Fibroblast of peridontal ligament (primary cell): ENCODE data around the gene DDX5.
A peak's percentile ranks its signal among the peaks of the same experiment; 100 is the strongest.
"Not testable (repeated sequence)": the region's sequence is repeated elsewhere in the genome, so short reads cannot be mapped to it uniquely, and the experiment has no call there.

Experiments
- DNase-seq: peaks from one replicate; pipeline ENCODE4 v3.0.0-alpha.2; 2010; ENCODE audit errors: extremely low read depth

Gene DDX5

DNA sequence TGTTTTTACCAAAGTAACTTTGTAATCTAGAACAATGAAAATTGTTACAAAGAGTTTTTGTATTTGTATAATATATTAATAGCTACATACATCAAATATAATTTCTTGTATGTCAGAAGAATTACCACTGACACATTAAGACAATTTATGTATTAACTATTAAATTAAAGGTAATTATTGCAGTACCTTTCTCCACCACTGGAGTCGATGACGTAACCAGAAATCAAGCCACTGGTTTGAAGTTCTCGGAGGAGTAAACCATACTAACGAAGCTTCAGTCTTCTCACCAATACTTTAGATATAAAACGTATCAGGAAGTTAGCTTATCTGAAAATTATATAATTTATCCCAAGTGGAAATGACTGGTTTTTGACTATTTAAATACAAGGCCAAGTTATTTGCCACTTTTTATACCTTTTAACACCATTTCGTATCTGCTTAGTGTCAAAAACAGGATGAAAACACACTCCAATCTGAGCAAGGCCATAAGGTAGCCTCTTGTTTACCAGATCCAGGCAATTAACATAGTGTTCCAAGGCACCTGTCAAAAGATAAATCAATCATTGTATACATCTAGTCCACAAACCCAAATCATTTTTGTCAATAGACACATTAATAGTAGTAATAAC is 13.5 kb downstream of the DDX5 start:
- DNase-seq = peak; percentile 30

DNA sequence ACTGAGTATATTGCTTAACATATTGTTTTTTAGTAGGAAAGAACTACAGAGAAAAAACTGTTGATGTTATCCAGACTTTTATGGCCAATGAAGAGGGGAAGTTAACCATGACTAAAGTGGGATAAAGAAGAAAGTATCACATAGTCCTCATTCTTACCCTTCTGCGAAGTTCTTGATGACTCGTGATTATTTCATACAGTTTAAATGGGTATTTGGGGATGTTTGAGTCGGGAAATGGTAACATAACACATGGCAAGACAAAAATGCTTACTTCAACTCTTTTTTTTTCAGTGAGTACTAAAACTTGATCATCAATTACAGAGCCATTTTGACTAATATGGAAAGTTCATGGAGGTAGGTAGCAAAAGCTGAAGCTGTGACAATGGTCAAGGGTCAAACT is 14.1 kb downstream of the DDX5 start:
- peak; percentile 35 for DNase-seq

DNA sequence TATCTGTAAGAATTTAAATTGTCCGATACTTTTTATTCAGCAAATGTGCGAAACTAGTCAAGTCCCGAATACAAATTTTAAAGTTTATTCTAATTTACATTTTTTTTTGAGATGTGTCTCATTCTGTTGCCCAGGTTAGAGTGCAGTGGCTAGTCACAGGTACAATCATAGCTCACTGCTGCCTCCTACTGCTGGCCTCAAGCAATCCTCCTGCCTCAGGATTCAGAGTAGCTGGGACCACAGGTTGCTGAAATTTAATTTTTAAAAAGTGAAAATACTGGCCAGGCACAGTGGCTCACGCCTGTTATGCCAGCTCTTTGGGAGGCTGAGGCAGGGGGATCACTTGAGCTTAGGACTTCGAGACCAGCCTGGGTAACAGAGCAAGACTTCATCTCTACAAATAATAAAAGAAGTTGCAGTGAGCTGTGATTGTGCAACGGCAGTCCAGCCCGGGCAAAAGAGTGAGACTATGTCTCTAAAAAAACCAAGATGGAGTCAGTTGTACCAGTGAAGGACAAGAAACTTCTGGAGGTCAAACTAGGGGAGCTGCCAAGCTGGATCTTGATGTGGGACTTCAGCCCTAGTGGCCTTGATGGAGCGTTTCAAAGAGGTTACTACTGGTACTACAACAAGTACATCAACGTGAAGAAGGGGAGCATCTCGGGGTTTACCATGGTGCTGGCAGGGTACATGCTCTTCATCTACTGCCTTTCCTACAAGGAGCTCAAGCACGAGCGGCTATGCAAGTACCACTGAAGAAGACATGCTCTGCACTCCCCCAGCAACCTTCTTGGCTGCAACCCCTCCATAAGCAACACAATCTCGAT is 14.8 kb downstream of the DDX5 start:
- DNase-seq = peak; percentile 56

DNA sequence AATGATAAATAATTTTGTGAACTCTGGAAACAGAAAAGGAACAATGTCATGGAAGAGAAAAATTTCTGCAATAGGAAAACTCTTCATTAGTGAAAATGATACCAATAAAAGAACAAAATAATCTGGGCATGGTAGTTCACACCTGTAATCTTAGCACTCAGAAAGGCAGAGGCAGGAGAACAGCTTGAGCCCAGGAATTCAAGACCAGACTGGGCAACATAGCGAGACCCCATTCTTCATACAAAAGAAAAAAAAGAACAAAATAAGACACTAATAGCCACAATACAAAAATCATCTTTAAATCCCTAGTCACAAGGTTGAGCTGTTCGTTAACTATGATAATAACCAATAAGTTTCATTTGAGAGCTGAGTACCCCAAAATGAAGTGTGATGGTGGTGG is 17.8 kb downstream of the DDX5 start:
- no peak for DNase-seq

DNA sequence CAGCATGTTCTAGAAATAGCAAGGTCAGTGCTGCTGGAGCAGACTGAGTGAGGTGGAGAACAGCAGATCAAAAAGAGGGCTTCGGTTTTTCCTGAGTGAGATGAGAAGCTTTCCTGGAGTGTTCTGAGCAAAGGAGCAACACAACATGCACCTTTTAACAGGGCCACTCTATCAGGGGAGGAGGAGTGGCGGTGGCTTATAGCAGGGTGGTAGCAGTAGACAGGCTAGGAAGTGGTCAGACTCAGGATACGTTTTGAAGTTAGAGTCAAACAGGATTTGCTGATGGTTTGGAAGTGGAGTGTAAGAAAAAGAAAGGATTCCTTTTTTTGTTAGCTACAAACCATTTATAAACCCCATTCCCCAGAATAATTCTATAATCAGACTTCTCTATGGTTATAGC is 21.7 kb downstream of the DDX5 start:
- no peak for DNase-seq

DNA sequence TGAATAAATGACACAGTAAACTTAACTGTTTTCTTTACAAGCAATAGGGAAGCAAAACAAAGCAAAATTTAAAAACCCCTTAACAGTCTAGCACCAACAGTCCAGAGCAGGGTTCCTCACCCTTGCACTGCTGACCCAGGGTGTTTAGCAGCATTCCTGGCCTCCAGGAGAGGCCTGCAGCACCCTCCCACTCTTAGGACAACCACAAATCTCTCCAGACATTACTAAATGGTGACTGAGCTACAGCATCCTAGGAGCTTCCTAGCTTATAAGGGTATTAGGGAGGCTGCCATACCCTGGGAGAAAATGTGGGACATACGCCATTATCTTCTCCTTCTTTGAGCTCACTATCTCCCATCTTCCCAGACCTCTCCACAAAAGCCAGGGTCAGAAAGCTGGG is 25.1 kb downstream of the DDX5 start:
- no peak for DNase-seq

DNA sequence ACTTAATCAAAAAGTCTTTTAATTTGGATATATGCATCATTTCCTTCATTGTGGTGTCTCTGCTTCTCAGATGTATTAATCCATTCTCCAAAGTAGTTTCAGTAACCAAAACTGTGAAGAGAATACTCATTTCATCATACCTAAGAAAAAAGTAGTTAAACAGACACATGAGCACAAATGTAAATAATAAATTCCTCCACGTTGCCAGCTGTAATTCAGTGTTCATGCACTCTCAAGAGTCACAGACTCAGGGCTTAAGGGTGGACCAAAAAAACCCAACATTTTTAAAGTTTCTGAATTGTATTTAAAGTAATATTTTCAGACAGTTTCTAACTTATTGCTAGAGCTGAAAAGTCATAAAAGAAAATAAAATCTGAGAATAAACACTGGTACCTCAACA is 28.2 kb downstream of the DDX5 start:
- DNase-seq = no peak

DNA sequence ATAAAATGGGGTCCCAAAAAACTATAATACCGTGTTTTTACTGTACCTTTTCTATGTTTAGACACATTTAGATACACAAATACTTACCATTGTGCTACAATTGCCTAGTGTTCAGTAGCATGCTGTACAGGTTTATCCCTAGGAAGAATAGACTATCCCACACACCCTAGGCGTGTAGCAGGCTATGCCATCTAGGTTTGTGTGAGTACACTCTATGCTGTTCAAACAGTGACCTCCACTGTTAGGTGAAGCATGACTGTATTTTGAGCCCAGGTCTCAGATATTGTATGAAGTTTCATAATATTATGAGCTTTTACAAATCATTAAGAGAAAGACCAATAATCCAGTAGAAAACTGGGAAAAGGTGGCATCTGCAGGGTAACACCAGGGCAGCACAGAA is 33.5 kb downstream of the DDX5 start:
- DNase-seq = no peak

DNA sequence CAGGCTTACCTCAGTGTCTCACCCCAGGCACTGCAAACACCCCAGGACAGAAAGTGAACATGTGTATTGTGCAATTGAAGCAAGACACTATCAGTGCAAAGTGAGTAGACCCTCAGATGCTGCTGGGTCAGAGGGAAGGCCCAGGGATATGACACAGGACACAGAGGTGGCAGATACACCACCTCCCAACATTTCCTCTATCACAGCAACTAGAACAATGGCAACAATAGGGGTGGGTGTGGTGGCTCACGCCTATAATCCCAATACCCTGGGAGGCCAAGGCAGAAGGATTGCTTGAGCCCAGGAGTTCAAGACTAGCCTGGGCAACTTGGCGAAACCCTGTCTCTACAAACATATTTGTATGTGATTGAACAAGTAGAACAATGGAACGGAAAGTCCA is 34.6 kb downstream of the DDX5 start:
- no peak for DNase-seq

DNA sequence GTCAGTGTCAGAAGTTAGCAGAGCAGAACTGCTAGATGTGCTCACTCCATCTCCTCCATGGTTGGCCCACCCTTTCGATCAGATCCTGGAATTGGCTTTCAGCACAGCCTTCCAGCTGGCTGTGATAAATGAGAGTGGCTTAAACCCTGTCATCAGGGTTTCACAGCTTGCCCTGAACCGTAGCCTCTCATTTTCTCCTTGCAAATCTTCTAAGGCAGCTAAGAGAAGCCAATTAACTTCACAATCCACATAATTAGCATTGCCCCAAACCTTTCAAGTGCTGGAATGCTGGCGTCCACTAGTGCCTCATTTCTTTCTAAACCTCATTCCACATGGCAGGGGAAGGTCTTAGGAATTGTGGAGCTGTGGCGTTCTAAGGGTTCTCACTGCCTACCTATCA is 35.5 kb downstream of the DDX5 start:
- no peak for DNase-seq

DNA sequence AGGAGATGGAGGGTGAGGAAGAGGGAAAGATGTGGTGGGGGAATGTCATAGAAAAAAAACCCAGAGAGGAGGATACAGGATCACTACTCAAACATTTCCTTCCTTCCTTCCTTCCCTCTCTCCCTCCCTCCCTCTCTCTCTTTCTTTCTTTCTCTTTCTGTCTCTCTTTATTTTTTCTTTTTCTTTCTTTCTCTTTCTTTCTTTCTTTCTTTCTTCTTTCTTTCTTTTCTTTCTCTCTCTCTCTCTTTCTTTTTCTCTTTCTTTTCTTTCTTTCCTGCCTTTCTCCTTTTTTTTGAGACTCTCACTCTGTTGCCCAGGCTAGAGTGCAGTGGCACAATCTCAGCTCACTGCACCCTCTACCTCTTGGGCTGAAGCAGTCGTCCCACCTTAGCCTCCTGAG is 39.3 kb downstream of the DDX5 start:
- not testable (repeated sequence) for DNase-seq

DNA sequence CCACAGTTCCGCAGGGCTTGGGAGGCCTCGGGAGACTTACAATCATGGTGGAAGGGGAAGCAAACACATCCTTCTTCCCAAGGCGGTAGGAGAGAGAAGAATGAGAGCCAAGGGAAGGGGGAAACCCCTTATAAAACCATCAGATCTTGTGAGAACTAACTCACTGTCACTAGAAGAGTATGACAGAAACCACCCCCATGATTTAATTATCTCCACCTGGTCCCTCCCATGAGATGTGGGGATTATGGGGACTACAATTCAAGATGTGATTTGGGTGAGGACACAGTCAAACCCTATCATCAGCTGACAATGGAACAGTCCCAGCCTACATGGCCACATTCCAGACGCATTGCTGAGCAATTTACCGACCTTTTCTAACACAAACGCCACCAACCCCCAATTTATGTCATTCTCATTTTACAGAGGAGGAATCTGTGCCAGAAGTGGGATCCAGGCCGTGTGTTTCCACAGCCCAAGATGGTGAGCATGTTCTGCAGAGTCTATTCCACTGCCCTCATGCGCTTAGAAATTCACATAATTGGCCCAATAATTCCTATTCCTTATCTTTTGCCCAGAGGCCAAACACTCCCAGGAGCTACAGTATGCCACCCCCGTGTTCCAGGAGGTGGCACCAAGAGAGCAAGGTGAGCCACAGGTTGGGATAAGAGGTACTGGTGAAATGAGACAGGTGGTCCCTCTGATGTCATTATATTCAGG is 39.9 kb downstream of the DDX5 start:
- no peak for DNase-seq

DNA sequence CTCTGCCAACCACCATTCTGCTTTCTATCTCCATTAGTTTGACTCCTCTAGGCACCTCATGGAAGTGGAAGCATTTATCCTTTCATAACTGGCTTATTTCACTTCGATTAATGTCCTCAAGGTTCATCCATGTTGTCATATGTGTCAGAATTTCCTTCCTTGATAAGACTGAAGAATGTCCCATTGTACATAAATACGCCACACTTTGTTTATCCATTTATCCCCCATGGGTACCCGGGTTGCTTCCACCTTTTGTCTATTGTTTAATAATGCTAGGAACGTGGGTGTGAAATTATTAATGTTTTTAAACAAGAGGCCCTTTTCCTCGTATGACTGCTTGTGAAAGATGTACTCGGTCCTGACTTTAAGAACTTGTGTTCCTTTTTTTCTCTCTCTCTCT is 44.3 kb downstream of the DDX5 start:
- no peak for DNase-seq

DNA sequence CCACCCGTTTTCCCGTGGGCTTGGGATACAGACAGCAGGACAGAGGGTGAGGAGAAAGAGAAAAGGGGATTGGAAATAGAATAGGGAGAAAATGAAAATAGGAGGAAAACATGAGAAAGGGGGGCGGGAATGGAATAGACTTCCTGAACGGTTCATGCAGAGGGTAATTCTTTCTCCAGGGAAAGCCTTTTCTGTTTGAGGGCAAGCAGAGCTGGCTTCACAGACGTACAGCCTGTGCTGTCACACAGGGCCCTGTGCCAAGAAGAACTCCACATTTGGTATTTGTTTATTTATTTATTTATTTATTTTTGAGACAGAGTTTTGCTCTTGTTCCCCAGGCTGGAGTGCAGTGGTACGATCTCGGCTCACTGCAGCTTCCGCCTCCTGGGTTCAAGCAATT is 45.1 kb downstream of the DDX5 start:
- DNase-seq = no peak

DNA sequence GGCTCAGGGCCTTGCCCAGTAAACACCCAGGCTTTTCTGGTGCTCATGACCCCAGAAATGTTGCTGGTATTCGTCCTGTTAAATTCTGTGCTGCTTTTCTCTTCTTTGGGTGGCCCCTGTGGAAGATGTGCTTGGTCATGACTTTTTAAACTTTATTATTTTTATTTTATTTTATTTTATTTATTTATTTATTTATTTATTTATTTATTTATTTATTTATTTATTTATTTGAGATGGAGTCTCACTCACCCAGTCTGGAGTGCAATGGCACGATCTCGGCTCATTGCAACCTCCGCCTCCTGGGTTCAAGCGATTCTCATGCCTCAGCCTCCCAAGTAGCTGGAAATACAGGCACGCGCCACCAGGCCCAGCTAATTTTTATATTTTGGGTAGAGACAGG is 46.3 kb downstream of the DDX5 start:
- DNase-seq = not testable (repeated sequence)

DNA sequence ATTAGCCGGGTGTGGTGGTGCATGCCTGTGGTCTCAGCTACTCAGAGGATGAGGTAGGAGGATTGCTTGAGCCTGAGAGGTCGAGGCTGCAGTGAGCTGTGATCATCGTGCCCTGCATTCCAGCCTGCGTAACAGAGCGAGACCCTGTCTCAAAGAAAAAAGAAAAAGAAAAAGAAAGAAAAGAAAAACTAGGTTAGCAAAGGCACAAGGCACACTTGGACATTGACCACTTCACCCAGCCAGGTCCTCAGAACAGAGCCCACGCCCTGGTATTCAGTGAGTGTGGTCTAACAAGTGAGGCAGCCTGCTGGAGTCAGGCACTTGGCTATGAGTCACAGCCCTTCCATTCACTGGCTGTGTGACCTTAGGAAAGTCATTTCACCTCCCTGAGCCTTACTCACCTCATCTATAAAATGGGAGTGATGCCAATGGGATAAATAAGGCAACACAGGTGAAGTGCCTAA is 46.8 kb downstream of the DDX5 start:
- peak; percentile 47 for DNase-seq

DNA sequence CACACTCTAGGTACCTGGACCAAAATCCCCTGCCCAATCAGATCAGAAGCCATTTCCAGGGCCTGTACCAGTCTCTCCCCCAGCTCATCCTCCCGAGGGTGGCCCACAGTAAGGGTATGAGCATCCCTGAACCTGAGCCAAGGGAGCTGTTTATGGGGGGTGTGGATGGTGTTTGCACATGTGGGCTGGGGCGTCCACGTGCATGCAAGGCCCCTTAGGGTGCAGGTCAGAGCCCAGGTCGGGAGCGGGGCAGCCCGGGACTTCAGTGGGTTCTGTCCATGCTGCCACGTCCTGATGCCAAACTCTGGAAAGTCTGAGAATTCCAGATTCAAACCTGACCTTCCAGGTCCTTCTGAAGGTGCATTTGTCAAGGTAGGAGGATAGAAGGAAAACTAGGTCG is 47.3 kb downstream of the DDX5 start:
- DNase-seq = no peak

DNA sequence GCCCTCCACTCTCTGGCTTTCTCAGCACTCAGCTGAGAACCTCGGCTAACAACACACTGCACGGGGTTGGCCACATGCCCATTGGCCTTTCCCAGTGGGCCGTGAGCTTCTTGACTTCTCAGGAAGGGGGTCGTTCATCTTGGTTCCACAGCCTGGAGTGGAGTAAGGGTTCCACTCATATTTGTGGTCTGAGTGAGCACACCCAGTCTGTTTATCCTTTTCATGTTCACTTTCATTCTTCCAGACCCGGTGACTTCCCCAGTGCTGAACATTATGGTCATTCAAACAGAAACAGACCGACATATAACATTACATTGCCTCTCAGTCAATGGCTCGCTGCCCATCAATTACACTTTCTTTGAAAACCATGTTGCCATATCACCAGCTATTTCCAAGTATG is 48.9 kb downstream of the DDX5 start:
- DNase-seq = peak; percentile 86

DNA sequence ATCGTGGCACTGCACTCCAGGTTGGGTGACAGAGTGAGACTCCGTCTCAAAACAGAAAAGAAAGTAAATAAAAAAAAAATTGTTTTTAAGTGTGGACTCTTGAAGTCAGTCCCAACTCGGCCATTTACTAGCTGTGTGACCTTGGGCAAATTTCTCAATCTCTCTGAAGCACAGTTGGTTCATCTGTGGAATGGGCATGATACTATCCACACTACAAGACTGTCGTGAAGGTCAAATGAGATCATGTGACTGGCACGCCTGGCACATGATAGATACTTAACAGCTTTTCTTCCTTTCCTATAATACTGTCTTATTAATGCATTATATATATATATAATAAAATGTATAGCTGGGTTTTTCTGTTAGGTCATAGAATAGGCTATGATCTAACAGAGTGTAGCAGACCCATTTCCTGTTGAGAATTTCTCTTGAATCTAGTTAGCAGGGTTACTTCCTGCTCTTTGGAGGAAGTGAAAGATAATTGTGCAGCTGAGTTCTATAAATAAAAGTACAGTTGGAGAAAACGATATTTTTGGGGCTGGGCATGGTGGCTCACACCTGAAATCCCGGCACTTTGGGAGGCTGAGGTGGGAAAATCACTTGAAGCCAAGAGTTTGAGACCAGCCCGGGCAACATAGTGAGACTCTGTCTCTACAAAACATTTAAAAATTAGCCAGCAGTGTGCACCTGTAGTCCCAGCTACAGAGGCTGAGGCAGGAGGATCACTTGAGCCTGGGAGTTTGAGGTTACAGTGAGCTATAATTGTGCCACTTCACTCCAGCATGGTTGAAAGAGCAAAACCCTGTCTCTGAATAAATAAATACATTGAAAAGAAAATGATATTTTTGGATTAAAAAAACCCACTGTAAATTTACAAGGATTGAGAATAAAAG is 49.9 kb downstream of the DDX5 start:
- DNase-seq = no peak

DNA sequence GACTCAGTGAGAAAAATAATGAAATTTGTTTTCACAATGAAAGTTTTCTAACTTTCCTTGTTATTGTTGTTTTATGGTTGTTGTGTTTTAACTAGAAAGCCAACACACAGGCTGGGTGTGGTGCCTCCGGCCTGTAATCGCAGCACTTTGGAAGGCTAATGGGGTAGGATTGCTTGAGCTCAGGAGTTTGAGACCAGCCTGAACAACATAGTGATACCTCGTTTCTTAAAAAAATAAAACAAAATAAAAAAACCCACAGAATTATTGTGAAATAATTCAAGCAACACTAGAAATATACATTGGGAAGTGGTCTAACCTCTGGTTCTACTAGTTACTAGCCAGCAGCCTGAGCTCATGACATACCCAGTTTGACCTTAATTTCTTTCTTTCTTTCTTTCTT is 56.5 kb downstream of the DDX5 start:
- DNase-seq = peak; percentile 31

DNA sequence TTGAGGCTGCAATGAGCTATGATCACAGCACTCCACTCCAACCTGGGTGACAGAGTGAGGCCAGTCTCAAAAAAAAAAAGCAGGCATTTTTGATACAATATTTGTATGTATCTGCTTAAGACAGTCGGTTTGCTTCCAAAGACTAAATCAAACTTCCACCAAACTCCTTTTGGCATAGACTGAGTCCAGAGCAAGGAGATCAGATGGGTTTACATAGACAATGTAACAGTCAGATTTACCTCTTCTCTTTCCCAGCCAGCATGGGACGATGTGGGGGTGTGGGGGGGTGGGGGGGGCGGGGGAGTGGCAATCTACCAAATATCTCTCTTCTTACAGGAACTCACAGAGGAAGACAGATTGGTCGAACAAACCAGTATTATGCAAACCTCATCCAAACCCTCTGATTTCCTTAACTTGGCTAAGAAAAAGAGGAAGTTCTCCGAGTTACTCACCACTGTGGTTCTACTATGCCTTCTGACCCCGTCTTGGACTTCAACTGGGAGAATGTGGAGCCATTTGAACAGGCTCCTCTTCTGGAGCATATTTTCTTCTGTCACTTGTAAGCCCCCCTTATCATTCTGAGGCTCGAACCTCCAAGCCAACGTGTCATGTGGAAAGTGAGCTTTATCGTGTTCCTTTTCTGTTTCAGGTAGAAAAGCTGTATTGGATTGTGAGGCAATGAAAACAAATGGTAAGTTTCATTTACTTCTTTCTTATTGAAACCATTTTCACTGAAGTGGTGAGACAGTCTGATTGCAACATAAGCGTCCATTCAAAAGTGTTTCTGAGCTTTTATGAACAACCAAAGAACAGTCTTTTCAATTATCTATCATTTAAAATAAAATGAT is 57.2 kb downstream of the DDX5 start, which contains the start of gene MILR1:
TSS of gene MILR1 (plus strand) at position 451 of the 848 bp plus-strand sequence. CDS start at position 505, 54 bp downstream.
- DNase-seq = peak; percentile 94
